ENCODE data around the gene OSM.
"Not testable (repeated sequence)": the region's sequence is repeated elsewhere in the genome, so short reads cannot be mapped to it uniquely, and the experiment has no call there.

Gene OSM

GRCh38 chr22:30226192-30226832 is 40.3 kb downstream of the OSM start:
- DNase-seq (ENCODE audit: low read depth) = no peak

GRCh38 chr22:30225220-30225927 is 41.3 kb downstream of the OSM start:
- no peak for DNase-seq (ENCODE audit: low read depth)

- DNase-seq (ENCODE audit: low read depth) = no peak
These were observed 42.3 kb downstream of the OSM start for GRCh38 chr22:30224161-30224857.

DNA sequence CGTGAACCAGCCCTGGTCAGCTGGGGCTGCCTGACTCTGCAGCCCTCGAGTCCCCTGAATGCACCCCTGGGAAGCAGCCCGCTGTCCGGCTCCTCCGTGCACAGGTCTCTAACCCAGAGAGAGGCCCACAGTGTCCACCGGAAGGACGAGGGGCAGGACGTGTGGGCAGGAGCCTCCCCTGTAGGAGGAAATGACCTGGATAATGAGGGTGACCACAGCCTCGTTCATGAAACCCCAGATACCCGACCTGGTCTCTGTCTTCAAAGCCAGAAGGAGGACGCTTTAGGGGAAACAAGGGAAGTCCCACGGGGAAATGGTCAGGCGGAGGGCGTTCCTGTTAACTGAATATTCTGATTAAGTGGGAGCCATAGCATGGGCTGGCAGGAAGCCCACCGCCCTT is 43.3 kb downstream of the OSM start:
- DNase-seq (ENCODE audit: low read depth) = no peak

DNA sequence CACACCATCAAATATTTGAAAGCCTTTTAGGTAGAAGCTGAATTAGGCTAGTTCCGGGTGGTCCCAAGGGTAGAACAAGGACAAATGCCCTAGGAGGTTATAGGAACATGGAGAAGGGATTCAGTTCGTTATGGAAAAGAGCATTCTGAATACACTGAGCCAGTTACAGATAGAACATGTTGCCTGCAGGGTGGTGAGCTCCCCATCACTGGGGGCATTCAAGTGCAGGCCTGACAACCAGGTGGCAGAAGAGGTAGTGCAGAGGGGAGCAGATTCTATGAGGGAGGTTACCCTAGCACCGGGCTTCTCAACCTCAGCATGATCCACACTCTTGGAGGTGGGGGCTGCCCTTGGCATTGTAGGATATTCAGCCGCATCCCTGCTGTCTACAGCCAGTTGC is 44.3 kb downstream of the OSM start:
- no peak for DNase-seq (ENCODE audit: low read depth)

DNA sequence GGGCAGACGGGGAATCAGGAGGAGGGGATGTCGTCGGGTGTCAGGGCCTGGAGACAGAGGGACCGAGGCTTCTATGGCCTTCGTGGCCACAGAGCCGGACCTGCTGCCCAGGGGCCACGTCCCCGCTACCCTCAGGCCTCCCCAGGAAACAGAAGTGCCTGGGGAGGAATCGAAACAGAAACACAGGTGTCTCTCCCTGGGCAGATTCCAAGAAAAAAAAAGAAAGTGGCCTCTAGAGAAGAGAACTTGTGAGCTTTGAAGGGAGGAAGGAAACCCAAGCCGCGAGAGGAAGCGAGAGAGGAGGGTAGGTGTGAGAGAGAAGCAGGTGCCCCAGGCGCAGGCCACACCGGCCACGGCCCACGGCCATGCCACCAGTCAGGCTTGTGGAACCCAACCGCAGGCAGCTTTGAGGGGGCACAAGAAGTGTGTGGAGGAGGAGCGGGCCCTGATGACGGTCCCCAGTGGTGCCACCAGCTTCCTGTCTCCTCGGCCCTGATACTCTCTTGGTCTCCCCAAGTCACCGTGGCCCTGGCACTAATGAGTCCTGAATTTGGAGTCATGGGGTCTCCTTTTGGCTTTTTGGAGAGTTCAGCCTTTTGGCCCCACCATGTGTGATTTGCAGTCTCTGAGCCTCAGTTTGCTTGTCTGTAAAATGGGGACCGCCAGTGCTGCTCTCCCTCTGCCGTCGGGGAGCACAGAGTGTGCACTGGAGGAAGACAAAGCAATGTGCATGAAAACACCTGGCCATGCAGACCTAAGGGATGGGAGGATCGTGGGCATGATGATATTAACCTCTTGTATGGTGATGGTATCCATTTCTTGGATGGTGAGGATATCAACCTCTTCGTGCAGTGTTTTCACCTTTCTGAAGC is 45.3 kb downstream of the OSM start:
- peak; percentile 20 for DNase-seq (ENCODE audit: low read depth)

DNA sequence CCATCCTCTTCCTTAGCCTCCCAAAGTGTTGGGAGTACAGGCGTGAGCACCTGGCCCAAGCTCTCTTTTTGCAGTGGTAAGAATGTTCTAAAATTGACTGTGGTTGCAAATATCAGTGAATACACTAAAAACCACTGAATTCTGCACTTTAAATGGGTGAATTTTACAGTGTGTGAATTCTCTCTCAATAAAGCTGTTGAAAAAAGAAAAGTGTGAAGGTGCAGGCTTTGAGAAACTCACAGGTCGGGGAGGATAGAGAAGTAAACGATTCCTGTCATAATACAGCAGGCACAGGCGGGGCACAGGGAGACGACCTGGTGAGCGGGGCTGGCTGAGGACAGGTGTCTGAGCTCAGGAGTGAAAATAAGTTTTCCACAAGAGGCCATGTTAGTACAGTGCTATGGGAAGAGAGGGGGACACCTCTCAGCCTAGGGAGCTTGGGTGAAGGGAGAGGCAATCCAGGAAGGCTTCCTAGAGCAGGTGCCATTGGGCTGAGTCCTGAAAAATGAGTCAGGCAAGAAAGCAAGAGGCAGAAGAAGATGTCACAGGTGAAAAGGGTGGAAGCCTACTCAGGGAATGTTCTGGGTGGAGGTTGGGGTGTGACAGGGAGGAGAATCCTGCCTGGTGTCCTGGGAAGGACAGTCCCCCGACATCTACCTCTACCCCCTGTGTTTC is 46.2 kb downstream of the OSM start:
- DNase-seq (ENCODE audit: low read depth) = no peak

- no peak for DNase-seq (ENCODE audit: low read depth)
These were observed 46.9 kb downstream of the OSM start for GRCh38 chr22:30219668-30220278.

- DNase-seq (ENCODE audit: low read depth) = no peak
These were observed 47.5 kb downstream of the OSM start for GRCh38 chr22:30219049-30219654.

DNA sequence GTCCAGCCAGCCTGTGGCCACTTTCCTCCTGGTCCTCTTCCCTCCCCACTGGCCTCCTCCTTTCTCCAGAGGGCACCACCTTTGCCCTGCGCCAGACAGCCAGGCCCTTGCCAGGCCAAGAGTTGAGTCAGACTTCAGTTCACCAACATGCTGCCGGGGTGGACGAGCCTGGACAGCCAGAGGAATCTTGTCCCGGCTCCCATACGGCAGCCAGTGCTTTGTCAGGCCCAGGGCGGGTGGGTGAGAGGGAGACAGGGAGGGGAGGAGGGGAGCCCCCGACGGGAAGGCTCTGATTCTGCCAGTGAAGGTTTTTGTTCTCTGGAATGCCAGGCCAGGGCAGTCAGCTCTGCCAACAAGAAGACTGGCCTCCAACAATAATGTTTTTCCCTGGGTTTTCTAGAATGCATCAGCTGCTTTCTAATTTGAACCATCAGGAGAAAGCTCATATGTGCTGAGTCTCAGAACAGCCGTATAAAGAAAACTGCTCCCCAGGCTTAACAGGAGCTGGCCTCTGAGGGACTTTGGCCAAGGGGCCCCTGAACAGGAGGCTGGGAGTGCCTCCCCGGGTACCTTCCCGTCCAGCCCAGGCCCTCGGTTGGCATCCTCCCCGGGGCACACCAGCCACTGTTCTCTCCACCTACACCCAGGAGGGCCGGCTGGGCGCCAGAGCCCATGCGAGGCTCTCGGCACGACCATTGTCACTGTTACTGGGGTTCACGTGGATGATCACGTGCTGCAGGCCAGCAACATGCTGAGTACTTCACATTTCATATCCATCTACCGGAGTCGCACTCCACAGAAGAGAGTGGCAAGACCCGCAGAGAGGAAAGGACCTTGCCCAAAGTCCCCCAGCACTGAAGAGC is 48.7 kb downstream of the OSM start:
- no peak for DNase-seq (ENCODE audit: low read depth)

DNA sequence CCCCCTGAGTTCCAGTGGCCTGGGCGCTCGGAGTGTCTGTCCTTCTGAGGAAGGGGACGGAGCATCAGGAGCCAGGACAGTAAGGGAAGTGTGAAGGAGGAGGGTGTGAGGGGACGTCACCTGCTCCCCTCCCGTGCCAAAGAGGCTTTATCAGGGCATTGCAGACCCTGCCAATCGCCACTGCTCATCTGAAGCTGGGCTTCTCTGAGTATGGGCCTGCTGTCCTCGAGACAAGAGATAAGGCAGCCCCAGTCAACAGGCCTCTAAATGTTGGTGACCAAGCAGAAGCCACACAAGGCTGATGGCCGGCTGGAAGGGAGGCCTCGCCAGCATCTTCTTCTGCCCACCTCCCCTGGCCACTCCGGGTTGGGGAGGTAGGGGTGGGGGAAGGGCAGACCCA is 49.9 kb downstream of the OSM start:
- no peak for DNase-seq (ENCODE audit: low read depth)

- DNase-seq (ENCODE audit: low read depth) = not testable (repeated sequence)
These were observed 50.4 kb downstream of the OSM start for GRCh38 chr22:30216272-30216671.

DNA sequence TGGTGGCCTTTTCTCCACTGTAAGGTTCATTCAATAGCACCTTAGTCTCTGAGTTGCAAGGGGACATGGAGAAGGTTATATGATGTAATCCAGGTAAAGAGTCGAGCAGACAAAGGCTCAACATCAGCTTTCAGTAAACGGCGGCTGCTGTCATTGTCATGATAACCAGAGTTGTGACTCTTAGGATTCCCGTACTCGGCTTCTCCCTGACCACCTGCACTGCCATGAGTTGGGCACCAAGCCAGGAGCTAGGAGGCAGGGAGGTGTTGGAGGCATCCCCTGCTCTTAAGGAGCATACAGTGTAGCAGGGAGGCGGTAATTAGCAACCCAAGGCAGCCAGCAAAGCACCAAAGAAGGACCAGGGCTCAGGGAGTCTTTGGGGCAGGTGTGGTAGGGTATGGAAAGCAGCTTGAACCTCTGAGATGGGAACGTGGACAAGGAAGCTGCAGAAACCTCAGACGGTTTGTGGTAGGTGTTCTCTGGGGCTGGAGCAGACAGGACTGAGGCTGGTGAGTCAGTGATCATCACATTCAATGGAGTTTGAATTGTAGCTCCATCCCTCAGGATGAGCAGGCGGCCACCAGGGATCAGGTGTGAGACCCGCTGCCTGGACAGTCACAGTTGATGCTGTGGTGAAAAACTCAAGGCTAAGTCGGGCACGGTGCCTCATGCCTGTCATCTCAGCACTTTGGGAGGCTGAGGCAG is 51.8 kb downstream of the OSM start:
- no peak for DNase-seq (ENCODE audit: low read depth)

- no peak for DNase-seq (ENCODE audit: low read depth)
These were observed 53.6 kb downstream of the OSM start for GRCh38 chr22:30212996-30213441.
